GM23338 (cell line): ENCODE data around the gene GNB4. TPM values are rescaled to one million over a fixed set of nuclear protein-coding genes. Genes with fewer than 3 reads are reported as not detected.

ENCODE experiments used
- ATAC-seq: fragments of 200-7000 bp; cut with Tn5 transposase; 3 replicates; pipeline ENCODE4 v1.9.1; 2020
- DNase-seq: peaks from one replicate; pipeline ENCODE4 v3.0.0-alpha.2; 2015; ENCODE audit warnings: low spot score
- H2AFZ ChIP-seq: fragments of 200-600 bp; sonication (generic); 2 replicates; pipeline ENCODE4 v1.8.0; 2016; ENCODE audit warnings: antibody characterized with exemption, mild to moderate bottlenecking, moderate library complexity
- H3F3A ChIP-seq: fragments of 200-600 bp; sonication (generic); replicated peaks from 2 replicates; pipeline ENCODE4 v1.8.0; 2017; ENCODE audit warnings: antibody characterized with exemption, mixed run types, low read depth
- H3K27ac ChIP-seq: fragments of 200-600 bp; sonication (generic); 2 replicates; pipeline ENCODE4 v1.6.1; 2016; ENCODE audit warnings: low read depth
- H3K27me3 ChIP-seq: fragments of 200-600 bp; sonication (generic); 2 replicates; pipeline ENCODE4 v1.8.0; 2016; ENCODE audit warnings: mild to moderate bottlenecking, mixed run types, moderate library complexity; ENCODE audit not compliant: insufficient read depth
- H3K36me3 ChIP-seq: fragments of 200-600 bp; sonication (generic); 2 replicates; pipeline ENCODE4 v1.8.0; 2016; ENCODE audit warnings: mild to moderate bottlenecking; ENCODE audit not compliant: insufficient read depth
- H3K4me1 ChIP-seq: fragments of 200-600 bp; sonication (generic); 2 replicates; pipeline ENCODE4 v1.8.0; 2016; ENCODE audit warnings: mild to moderate bottlenecking, moderate library complexity; ENCODE audit not compliant: insufficient read depth
- H3K4me2 ChIP-seq: fragments of 200-600 bp; sonication (generic); 2 replicates; pipeline ENCODE4 v1.7.1; 2017; ENCODE audit warnings: mixed run types
- H3K4me3 ChIP-seq: fragments of 200-600 bp; sonication (generic); 2 replicates; pipeline ENCODE4 v1.6.1; 2016; ENCODE audit warnings: mixed run types
- H3K79me2 ChIP-seq: fragments of 200-600 bp; sonication (generic); replicated peaks from 2 replicates; pipeline ENCODE4 v1.8.0; 2017; ENCODE audit warnings: mild to moderate bottlenecking; ENCODE audit not compliant: insufficient read depth
- H3K9me2 ChIP-seq: fragments of 200-600 bp; sonication (generic); 2 replicates; pipeline ENCODE4 v1.8.0; 2017; ENCODE audit not compliant: insufficient read depth
- H4K20me1 ChIP-seq: fragments of 200-600 bp; sonication (generic); replicated peaks from 2 replicates; pipeline ENCODE4 v1.8.0; 2017; ENCODE audit warnings: mild to moderate bottlenecking; ENCODE audit not compliant: insufficient read depth
- H3K27ac Mint-ChIP-seq: 2 replicates; pipeline ENCODE4 v1.8.0; 2020; ENCODE audit warnings: inconsistent platforms, mild to moderate bottlenecking, moderate library complexity, mixed read lengths
- H3K27me3 Mint-ChIP-seq: 3 replicates; pipeline ENCODE4 v1.8.0; 2022; ENCODE audit warnings: low read depth, mild to moderate bottlenecking, moderate library complexity, mixed read lengths, inconsistent platforms; ENCODE audit not compliant: insufficient read depth, poor library complexity
- H3K36me3 Mint-ChIP-seq: 3 replicates; pipeline ENCODE4 v1.8.0; 2021; ENCODE audit warnings: low read depth, mild to moderate bottlenecking, inconsistent platforms, moderate library complexity, mixed read lengths
- H3K4me1 Mint-ChIP-seq: 3 replicates; pipeline ENCODE4 v1.8.0; 2020; ENCODE audit warnings: mild to moderate bottlenecking, inconsistent platforms, mixed read lengths
- H3K4me3 Mint-ChIP-seq: 3 replicates; pipeline ENCODE4 v1.8.0; 2021; ENCODE audit warnings: moderate library complexity, mild to moderate bottlenecking, inconsistent platforms, mixed read lengths
- H3K9me3 Mint-ChIP-seq: 3 replicates; pipeline ENCODE4 v1.8.0; 2020; ENCODE audit warnings: moderate library complexity, mild to moderate bottlenecking, inconsistent platforms, mixed read lengths
- CREB1 ChIP-seq: fragments of 250-450 bp; sonication (Bioruptor Pico); IDR thresholded peaks from 2 replicates; pipeline ENCODE4 v1.5.0; 2020; ENCODE audit warnings: low read depth, mild to moderate bottlenecking, moderate library complexity
- ETS1 ChIP-seq: IDR thresholded peaks from 2 replicates; pipeline ENCODE4 v1.6.1; 2016; ENCODE audit warnings: antibody characterized with exemption
- EZH2 ChIP-seq: fragments of 200-600 bp; sonication (generic); IDR thresholded peaks from one replicate; pipeline ENCODE4 v1.8.0; 2017; ENCODE audit warnings: antibody characterized with exemption, mild to moderate bottlenecking, low read depth; ENCODE audit not compliant: unreplicated experiment
- EZH2phosphoT487 ChIP-seq: fragments of 200-600 bp; sonication (generic); IDR thresholded peaks from one replicate; pipeline ENCODE4 v1.8.1; 2018; ENCODE audit warnings: antibody characterized with exemption; ENCODE audit not compliant: unreplicated experiment
- JUNB ChIP-seq: IDR thresholded peaks from one replicate; pipeline ENCODE4 v1.6.1; 2016; ENCODE audit warnings: antibody characterized with exemption; ENCODE audit not compliant: unreplicated experiment
- NANOG ChIP-seq: IDR thresholded peaks from 2 replicates; pipeline ENCODE4 v1.6.1; 2016; ENCODE audit warnings: antibody characterized with exemption, borderline replicate concordance
- POLR2AphosphoS5 ChIP-seq: IDR thresholded peaks from 2 replicates; pipeline ENCODE4 v1.6.1; 2016; ENCODE audit warnings: antibody characterized with exemption, low read depth
- REST ChIP-seq: IDR thresholded peaks from one replicate; pipeline ENCODE4 v1.6.1; 2018; ENCODE audit warnings: antibody characterized with exemption; ENCODE audit not compliant: unreplicated experiment
- STAT1 ChIP-seq: IDR thresholded peaks from one replicate; pipeline ENCODE4 v1.6.1; 2016; ENCODE audit warnings: antibody characterized with exemption; ENCODE audit not compliant: unreplicated experiment
- ZNF114 ChIP-seq: fragments of 250-450 bp; sonication (Bioruptor Pico); IDR thresholded peaks from 2 replicates; pipeline ENCODE4 v1.5.0; 2020; ENCODE audit warnings: mild to moderate bottlenecking, moderate library complexity
- ZNF331 ChIP-seq: fragments of 250-450 bp; sonication (Bioruptor Pico); IDR thresholded peaks from 2 replicates; pipeline ENCODE4 v1.5.0; 2020; ENCODE audit warnings: low read depth, mild to moderate bottlenecking, moderate library complexity
- polyA plus RNA-seq: library from polyadenylated mRNA; unstranded; fragments of >200 nt; fragmentation: Nextera tagmentation; extraction: Ambion mirVana; gene quantifications from 2 replicates; pipeline ENCODE4 v1.2.1, GENCODE V29; 2016
- total RNA-seq: library from RNA; depleted of rRNA; stranded (reverse); fragments of >200 nt; shearing (Covaris generic); gene quantifications from 2 replicates; pipeline ENCODE4 v1.2.3, GENCODE V29; 2014
- TF ChIP-seq, protein P1 (sequence below), 2 experiments: fragments of 200-600 bp in 1 of 2; sonication (generic) in 1 of 2; conservative IDR thresholded peaks; 2 replicates each; pipeline versions ENCODE4 v1.5.1 to v1.6.1; 2016 to 2017; ENCODE audit warnings: antibody characterized with exemption in 2 of 2, low read depth in 2 of 2, mild to moderate bottlenecking in 2 of 2, moderate library complexity in 1 of 2
- TF ChIP-seq, protein P2 (sequence below): fragments of 250-450 bp; sonication (Bioruptor Pico); IDR thresholded peaks from 2 replicates; pipeline ENCODE4 v1.5.0; 2020; ENCODE audit warnings: mild to moderate bottlenecking, moderate library complexity

GNB4 gene
- total and polyA plus RNA-seq, 2 experiments from 2014 or later: 11.3 to 28.4 TPM

DNA sequence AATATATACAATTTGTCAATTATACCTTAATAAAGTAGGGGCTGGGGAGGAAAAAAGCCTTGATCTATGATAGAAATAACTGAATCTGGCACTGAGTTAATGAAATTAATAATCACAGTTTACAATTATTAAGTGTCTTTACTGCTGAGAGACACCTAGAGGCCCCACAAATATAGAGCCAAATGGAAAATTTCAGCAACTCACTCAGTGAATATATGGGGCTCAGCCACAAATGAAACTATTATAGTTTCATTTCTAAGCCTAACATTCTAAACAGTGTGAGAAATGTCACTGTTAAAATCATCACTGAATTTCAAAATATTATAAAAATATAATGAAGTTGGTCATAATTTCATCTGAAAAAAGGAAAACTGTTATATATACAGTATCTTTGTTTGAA, 40.3 kb downstream of the GNB4 start (continued):
- no peak for TF ChIP-seq ZNF114
- no peak for TF ChIP-seq EZH2
- TF ChIP-seq ZNF331 (CRISPR knock-in tag): no peak
- TF ChIP-seq STAT1: no peak
- TF ChIP-seq EZH2phosphoT487: no peak
- TF ChIP-seq, protein P1, sequence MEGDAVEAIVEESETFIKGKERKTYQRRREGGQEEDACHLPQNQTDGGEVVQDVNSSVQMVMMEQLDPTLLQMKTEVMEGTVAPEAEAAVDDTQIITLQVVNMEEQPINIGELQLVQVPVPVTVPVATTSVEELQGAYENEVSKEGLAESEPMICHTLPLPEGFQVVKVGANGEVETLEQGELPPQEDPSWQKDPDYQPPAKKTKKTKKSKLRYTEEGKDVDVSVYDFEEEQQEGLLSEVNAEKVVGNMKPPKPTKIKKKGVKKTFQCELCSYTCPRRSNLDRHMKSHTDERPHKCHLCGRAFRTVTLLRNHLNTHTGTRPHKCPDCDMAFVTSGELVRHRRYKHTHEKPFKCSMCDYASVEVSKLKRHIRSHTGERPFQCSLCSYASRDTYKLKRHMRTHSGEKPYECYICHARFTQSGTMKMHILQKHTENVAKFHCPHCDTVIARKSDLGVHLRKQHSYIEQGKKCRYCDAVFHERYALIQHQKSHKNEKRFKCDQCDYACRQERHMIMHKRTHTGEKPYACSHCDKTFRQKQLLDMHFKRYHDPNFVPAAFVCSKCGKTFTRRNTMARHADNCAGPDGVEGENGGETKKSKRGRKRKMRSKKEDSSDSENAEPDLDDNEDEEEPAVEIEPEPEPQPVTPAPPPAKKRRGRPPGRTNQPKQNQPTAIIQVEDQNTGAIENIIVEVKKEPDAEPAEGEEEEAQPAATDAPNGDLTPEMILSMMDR (conservative IDR thresholded peaks at IDR 0.05; ENCODE audit: low read depth in 2 of 2): no peak
- no peak for TF ChIP-seq NANOG
- no peak for TF ChIP-seq CREB1

DNA sequence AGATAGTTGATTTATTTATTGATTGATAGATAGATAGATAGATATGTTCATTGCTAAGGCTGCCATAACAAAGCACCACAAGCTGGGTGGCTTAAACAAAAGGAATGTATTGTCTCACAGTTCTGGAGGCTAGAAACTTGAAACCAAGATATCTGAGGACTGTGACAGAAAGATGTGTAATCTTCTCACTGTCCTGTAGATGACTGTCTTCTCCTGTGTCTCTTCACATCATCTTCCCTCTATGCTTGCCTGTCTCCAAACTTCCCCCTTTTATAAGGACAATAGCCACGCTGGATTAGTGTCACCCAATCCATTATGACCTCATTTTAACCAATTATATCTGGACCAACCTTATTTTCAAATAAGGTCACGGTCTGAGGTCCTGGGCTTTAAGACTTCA, 40.9 kb downstream of the GNB4 start:
- Histone ChIP-seq H3K4me2 (no peak overlapping the region), H3K27ac (no peak overlapping the region), H3K36me3 (no peaks in the 10 kb centered on the region), H3K4me1 (peaks cover 5% of the 10 kb centered on the region; the same call in 1 of the 2 replicates), H2AFZ (no peak overlapping the region), H3K4me3 (no peak overlapping the region), H3K9me2 (no peaks in the 10 kb centered on the region), H3F3A (no peaks in the 10 kb centered on the region), H3K27me3 (no peaks in the 10 kb centered on the region), H4K20me1 (no peaks in the 10 kb centered on the region), H3K79me2 (no peaks in the 10 kb centered on the region)
- no peak overlapping the region; the same call in 2 of the 3 replicates for H3K4me3 Mint-ChIP-seq
- H3K36me3 Mint-ChIP-seq: peaks cover 4% of the 10 kb centered on the region; the same call in 1 of the 3 replicates
- DNase-seq (peak; percentile 14), ATAC-seq (peak; percentile 57)
- H3K27me3 Mint-ChIP-seq: peaks cover 5% of the 10 kb centered on the region
- no peaks in the 10 kb centered on the region for H3K9me3 Mint-ChIP-seq
- H3K27ac Mint-ChIP-seq: no peak overlapping the region
- peaks cover 7% of the 10 kb centered on the region for H3K4me1 Mint-ChIP-seq
- no peak for TF ChIP-seq STAT1
- TF ChIP-seq ZNF114: no peak
- no peak for TF ChIP-seq EZH2phosphoT487
- no peak for TF ChIP-seq ETS1
- TF ChIP-seq ZNF331 (CRISPR knock-in tag): no peak
- TF ChIP-seq CREB1: 0 out of 2 replicates have a peak, but pooled peaks have one; percentile 15
- TF ChIP-seq EZH2: no peak
- TF ChIP-seq REST: no peak
- TF ChIP-seq NANOG: no peak
- TF ChIP-seq JUNB: no peak
- TF ChIP-seq POLR2AphosphoS5: no peak
- TF ChIP-seq, protein P2, sequence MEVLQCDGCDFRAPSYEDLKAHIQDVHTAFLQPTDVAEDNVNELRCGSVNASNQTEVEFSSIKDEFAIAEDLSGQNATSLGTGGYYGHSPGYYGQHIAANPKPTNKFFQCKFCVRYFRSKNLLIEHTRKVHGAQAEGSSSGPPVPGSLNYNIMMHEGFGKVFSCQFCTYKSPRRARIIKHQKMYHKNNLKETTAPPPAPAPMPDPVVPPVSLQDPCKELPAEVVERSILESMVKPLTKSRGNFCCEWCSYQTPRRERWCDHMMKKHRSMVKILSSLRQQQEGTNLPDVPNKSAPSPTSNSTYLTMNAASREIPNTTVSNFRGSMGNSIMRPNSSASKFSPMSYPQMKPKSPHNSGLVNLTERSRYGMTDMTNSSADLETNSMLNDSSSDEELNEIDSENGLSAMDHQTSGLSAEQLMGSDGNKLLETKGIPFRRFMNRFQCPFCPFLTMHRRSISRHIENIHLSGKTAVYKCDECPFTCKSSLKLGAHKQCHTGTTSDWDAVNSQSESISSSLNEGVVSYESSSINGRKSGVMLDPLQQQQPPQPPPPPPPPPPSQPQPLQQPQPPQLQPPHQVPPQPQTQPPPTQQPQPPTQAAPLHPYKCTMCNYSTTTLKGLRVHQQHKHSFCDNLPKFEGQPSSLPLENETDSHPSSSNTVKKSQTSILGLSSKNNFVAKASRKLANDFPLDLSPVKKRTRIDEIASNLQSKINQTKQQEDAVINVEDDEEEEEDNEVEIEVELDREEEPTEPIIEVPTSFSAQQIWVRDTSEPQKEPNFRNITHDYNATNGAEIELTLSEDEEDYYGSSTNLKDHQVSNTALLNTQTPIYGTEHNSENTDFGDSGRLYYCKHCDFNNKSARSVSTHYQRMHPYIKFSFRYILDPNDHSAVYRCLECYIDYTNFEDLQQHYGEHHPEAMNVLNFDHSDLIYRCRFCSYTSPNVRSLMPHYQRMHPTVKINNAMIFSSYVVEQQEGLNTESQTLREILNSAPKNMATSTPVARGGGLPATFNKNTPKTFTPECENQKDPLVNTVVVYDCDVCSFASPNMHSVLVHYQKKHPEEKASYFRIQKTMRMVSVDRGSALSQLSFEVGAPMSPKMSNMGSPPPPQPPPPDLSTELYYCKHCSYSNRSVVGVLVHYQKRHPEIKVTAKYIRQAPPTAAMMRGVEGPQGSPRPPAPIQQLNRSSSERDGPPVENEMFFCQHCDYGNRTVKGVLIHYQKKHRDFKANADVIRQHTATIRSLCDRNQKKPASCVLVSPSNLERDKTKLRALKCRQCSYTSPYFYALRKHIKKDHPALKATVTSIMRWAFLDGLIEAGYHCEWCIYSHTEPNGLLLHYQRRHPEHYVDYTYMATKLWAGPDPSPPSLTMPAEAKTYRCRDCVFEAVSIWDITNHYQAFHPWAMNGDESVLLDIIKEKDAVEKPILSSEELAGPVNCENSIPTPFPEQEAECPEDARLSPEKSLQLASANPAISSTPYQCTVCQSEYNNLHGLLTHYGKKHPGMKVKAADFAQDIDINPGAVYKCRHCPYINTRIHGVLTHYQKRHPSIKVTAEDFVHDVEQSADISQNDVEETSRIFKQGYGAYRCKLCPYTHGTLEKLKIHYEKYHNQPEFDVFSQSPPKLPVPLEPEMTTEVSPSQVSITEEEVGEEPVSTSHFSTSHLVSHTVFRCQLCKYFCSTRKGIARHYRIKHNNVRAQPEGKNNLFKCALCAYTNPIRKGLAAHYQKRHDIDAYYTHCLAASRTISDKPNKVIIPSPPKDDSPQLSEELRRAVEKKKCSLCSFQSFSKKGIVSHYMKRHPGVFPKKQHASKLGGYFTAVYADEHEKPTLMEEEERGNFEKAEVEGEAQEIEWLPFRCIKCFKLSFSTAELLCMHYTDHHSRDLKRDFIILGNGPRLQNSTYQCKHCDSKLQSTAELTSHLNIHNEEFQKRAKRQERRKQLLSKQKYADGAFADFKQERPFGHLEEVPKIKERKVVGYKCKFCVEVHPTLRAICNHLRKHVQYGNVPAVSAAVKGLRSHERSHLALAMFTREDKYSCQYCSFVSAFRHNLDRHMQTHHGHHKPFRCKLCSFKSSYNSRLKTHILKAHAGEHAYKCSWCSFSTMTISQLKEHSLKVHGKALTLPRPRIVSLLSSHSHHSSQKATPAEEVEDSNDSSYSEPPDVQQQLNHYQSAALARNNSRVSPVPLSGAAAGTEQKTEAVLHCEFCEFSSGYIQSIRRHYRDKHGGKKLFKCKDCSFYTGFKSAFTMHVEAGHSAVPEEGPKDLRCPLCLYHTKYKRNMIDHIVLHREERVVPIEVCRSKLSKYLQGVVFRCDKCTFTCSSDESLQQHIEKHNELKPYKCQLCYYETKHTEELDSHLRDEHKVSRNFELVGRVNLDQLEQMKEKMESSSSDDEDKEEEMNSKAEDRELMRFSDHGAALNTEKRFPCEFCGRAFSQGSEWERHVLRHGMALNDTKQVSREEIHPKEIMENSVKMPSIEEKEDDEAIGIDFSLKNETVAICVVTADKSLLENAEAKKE (CRISPR knock-in tag): peak; percentile 18; the same call in 1 of the 2 replicates
